Inflammatory macrophage treated with lipopolysaccharide for 1 hour (primary cell): Measurements from ENCODE around the gene SLCO4A1.

Experiments used
- DNase-seq, 2 donors: peaks; one replicate each; pipeline ENCODE4 v3.0.0-alpha.2; 2020 to 2022

SLCO4A1 gene

GRCh38 chr20:62638055-62638570, 4.2 kb upstream of the SLCO4A1 start:
- no peak for DNase-seq

GRCh38 chr20:62638679-62639406, 3.5 kb upstream of the SLCO4A1 start:
- no peak for DNase-seq

- no peak for DNase-seq
Observed at GRCh38 chr20:62639765-62640164, 2.5 kb upstream of the SLCO4A1 start.

DNA sequence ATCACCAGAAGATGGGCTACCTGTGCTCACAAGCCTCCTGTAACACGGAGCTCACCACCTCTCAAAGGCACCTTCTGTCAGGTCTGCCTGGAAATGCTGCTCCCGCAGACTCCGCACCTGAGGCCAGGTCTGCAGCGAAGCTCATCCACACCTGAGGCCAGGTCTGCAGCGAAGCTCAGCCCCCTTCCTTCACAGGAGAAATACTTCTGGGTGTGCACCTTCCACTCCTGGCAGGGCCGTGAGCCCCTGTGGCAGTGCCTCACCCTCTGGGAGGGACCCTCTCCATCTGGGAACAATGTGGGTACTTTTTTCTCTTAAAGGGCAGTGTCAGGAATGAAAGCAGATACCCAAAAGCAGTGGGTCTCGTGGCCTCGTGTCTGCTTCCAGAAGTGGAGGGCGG, 1.4 kb upstream of the SLCO4A1 start:
- no peak for DNase-seq

DNA sequence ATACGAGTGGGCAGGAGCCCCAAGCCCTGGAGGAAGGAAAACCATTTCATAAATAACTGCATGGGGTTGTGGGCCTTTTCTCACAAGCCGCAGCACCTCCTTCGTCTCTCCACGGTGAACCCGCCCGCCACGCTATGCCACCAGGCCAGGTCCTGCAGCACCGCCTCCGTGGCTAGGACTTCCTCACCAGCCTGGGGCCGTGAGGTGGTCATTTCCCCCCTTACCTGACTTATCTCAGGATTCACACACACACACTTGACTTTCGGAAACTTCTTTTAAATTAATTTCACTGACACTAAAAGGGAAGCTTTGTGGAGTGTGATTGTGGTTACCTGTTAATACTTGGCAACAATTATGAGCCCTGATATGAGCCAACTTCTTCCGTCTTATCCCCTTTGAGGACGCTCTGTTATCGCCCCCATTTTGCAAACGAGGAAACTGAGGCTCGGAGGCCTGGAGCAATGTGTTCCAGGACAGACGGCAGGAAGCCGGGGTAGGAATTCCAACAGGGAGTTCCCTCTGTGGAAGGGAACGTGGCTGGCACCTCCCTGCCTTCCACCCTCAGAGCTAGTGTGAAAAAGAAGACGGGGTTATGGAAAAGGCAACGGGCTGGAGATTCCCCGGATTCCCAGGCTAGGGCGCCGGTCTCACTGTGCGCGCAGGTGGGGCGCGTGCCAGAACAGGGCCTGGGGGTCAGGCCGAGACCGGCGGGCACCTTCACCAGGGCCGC, 817 bp upstream of the SLCO4A1 start:
- no peak for DNase-seq

GRCh38 chr20:62642666-62643520, 590 bp downstream of the SLCO4A1 start:
- peak in 1 of 2 donors; percentile 12 for DNase-seq

GRCh38 chr20:62643521-62644043, 1.3 kb downstream of the SLCO4A1 start:
- no peak for DNase-seq

- DNase-seq = no peak
Observed at GRCh38 chr20:62644044-62644795, 1.9 kb downstream of the SLCO4A1 start.

GRCh38 chr20:62644802-62645496, 2.6 kb downstream of the SLCO4A1 start:
- peak in 1 of 2 donors; percentile 19 for DNase-seq

DNA sequence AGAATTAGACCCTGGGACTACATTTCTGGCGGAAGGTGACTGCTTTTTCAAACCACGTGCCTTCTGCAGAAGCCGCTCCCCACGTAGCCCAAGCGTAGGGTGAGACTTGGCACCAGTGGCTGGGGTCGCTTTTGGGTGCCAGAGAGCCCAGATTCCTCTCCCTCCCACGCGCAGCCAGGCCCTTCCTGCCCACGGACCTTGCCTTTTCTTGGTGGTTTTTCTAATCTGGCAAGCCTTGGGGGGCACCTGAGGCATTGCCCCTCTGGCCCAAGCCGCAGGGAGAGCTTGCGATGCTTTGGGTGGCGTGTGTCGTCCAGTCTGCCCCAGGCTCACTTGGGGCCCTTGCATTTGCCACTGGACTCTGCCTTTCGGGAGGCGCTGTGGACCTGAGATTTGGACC, 3.3 kb downstream of the SLCO4A1 start:
- DNase-seq = no peak

DNA sequence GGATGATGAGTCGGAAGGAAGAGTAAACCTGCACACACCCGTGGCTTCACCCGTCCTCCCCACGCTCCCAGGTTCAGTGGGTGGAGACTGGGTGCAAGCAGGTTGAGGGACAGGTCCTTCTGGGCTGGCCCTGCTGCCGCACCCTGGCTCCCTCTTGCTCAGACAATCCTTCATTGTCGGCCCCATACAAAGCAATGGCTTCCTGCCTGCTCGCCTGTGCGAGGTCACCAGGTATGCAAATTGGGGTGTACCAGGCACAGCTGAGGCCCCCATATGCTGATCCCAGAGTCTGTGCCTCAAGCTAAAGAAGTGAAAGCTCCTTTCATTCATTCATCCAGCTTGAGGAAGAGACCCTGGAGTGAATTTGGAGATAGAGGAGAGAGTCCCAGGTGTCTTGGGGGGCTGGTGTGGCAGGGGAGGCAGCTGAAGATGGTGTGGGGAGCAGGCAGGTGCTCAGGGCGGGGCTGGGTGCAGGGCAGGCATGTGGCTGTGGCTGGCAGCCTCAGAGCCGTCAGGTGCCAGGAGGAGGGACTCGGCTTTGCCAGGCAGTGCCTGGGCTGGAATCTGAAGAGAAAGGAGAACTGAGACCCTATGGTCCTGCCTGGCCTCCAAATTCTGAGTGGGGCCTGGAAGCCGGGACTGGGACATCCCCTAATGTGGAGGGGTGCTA, 4.7 kb downstream of the SLCO4A1 start:
- no peak for DNase-seq

- no peak for DNase-seq
Observed at GRCh38 chr20:62647521-62648317, 5.4 kb downstream of the SLCO4A1 start.

GRCh38 chr20:62648318-62648995, 6.2 kb downstream of the SLCO4A1 start:
- DNase-seq = no peak

DNA sequence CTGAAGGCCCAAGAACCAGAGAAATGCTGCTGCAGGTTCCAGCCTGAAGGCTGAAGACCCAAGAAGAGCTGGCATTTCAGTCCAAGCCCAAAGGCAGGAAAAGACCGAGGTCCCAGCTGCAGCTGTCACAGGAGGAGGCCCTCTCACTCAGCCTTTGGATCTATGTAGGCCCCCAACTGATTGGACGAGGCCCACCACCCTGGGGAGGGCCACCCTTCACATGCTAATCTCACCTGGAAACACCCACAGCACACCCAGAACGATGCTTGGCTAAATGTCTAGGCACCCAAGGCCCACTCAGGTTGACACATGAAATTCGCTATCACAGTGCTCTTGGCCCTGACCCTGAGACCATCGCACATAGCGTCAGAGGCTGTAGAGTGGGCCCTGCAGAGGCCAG, 6.8 kb downstream of the SLCO4A1 start:
- DNase-seq = no peak

DNA sequence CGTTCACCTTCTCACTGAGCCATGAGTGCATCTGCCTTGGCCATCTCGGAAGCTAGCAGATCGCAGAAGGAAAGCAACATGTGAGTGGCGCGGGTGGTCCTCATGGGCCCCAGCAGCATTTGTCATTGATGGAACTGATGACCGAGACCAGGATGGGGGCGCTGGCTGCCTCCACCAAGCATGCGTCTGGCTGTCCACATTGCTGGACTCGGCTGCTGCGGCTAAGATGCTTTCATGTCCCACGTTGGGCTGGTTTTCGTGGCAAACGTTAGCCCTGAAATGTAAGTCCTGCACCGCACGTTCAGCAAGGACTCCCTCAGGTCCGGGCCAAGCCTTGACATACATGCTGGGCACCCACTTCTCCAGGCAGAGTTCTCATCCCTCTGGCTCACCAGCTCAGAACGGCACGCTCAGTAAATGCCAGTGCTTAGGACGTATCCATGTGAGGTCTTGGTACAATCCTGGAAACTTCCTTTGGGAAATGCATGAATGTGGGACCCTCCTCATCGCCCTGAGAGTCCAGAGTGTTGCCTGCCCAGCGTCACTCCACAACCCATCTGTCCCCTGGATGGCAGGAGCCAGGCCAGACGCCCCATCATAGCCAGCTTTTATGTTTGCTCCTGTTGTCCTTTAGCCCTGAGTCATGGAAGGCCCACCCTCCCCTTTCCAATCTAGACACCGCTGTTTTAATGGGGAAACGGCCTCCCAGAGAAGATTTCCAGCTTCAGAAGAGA, 8.4 kb downstream of the SLCO4A1 start:
- DNase-seq = no peak

DNA sequence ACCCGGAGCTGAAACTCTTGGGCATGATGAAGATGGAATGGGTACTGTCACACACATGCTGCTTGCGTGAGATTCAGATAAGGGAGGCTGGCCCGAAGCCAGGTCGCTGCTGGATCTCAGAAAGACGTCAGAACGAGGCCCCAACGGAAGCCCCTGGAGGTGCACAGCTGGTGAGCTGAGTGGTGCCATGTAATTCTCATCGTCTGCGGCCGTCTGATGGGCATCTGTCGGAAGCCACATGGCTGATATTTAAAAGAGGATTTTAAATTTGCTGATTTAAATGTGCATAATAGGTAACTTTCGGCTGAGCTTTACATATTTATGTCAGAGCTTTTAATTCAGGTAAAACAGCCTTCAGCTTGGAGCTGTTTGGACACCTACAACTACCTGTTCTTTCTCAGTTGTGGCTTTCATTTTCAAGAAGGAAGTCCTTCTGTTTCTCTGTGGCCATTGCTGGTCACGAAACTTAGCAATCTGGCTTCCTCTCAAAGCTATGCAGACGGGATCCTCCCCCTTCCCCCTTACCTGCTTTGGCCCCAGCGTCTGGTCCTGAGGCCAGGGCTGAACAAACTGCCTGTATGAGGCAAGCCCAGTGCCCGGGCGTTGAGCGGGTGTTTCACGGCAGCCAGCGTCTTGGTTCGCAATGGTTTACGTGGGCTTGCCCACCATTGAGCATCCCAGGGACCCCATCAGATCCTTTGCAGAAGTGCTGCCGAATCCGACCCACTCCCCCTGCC, 9.2 kb downstream of the SLCO4A1 start:
- DNase-seq = peak in 1 of 2 donors; percentile 26

DNA sequence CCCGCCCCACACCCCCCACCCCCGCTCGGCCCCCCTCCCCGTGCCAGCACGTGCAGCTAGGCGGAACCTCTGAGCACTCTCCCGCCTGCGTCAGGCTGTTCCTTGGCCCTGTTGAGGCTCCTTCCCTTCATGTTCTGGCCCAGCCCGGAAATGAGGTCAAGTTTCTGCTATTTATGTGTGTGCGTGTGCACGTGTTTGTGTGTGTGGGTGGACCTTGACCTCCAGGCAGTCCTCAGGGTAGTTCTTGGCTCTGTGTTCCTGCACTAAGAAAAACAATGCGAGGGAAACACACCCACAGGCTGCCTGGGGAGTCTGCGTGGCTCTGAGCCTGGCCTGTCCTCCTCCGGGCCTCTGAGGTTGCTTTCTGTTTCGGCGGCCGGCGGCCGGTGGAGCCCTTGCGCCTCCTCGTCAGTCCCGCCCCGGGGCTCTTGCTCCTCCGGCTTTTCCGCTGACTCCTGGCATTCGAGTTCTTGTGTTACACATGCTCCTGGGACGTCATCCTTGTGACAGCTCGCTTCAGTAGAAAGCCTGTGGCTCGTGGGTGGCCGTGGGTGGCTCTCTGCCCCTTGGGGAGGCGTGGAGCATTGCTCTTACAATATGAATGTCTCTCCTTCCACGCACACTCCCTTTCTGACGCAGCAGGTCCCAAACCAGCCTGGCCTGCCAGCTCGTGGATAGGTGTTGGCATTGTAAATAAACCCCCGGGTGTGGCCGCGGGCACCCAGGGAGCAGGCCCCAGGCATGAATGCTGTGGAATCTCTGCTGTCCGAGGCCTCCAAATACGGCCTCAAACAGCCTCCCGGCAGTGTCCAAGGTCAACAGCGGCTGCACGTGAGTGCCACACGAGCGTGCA, 10.0 kb downstream of the SLCO4A1 start:
- peak; percentile 95 to 97 for DNase-seq
